RWPE2 (cell line): ENCODE measurements around the gene STX10.
A peak's percentile ranks its signal among the peaks of the same experiment; 100 is the strongest.

Experiments
- ATAC-seq: fragments of 200-7000 bp; cut with Tn5 transposase; 3 replicates; pipeline ENCODE4 v1.9.1; 2021; ENCODE audit warnings: low read depth
- DNase-seq: peaks from one replicate; pipeline ENCODE4 v3.0.0-alpha.2; 2020; ENCODE audit warnings: low spot score
- H3K27ac ChIP-seq: fragments of 450-650 bp; 2 replicates; pipeline ENCODE4 v1.5.1; 2017; ENCODE audit warnings: mild to moderate bottlenecking; ENCODE audit not compliant: poor library complexity, severe bottlenecking
- H3K27me3 ChIP-seq: fragments of 250-450 bp; sonication (Bioruptor Pico); 2 replicates; pipeline ENCODE4 v1.5.1; 2021; ENCODE audit warnings: mild to moderate bottlenecking, moderate library complexity; ENCODE audit not compliant: insufficient read depth, poor library complexity, severe bottlenecking
- H3K36me3 ChIP-seq: fragments of 250-450 bp; sonication (Bioruptor Pico); 2 replicates; pipeline ENCODE4 v1.5.1; 2020; ENCODE audit warnings: low read depth, mild to moderate bottlenecking, moderate library complexity
- H3K4me1 ChIP-seq: fragments of 250-450 bp; sonication (Bioruptor Pico); 2 replicates; pipeline ENCODE4 v1.5.1; 2021; ENCODE audit warnings: mild to moderate bottlenecking, moderate library complexity; ENCODE audit not compliant: insufficient read depth, poor library complexity, severe bottlenecking
- H3K4me3 ChIP-seq: fragments of 250-450 bp; sonication (Bioruptor Pico); 2 replicates; pipeline ENCODE4 v1.5.1; 2021; ENCODE audit warnings: mild to moderate bottlenecking, moderate library complexity; ENCODE audit not compliant: severe bottlenecking
- H3K9me3 ChIP-seq: fragments of 250-450 bp; sonication (Bioruptor Pico); 2 replicates; pipeline ENCODE4 v1.5.1; 2021; ENCODE audit warnings: mild to moderate bottlenecking, moderate library complexity; ENCODE audit not compliant: severe bottlenecking
- CTCF ChIP-seq: fragments of 450-650 bp; IDR thresholded peaks from one replicate; pipeline ENCODE4 v1.5.1; 2017; ENCODE audit warnings: mild to moderate bottlenecking, moderate library complexity; ENCODE audit not compliant: poor library complexity, severe bottlenecking

Gene STX10

GRCh38 chr19:13103581-13104359 is 46.4 kb downstream of the STX10 start:
- DNase-seq (no peak), ATAC-seq (no peak)
- Histone ChIP-seq H3K27me3 (no peaks in the 10 kb centered on the region), H3K4me1 (no peaks in the 10 kb centered on the region), H3K36me3 (peaks cover 10% of the 10 kb centered on the region; the same call in 1 of the 2 replicates), H3K27ac (no peak overlapping the region), H3K4me3 (no peak overlapping the region), H3K9me3 (no peaks in the 10 kb centered on the region)
- TF ChIP-seq CTCF, result no peak

- no peak for DNase-seq
- peak; percentile 22 for ATAC-seq
- H3K9me3 ChIP-seq, result no peaks in the 10 kb centered on the region
- peak within 1 kb of the TSS; percentile 2 for H3K4me3 ChIP-seq
- H3K4me1 ChIP-seq, result no peaks in the 10 kb centered on the region
- TF ChIP-seq CTCF, result no peak
- H3K27me3 ChIP-seq, result no peaks in the 10 kb centered on the region
- no peak within 1 kb of the TSS for H3K27ac ChIP-seq
- 0 out of 2 replicates have a peak, but pooled peaks cover 6% of the 10 kb centered on the region for H3K36me3 ChIP-seq
These were observed 47.3 kb downstream of the STX10 start, which contains the start of gene LYL1 for GRCh38 chr19:13102666-13103580. Gene LYL1, minus strand, starts transcription at chr19:13102858. Its CDS starts 1,687 bp downstream, at chr19:13101171.

GRCh38 chr19:13102416-13102665 is 47.8 kb downstream of the STX10 start:
- ATAC-seq, result peak; percentile 43
- Histone ChIP-seq H3K36me3 (0 out of 2 replicates have a peak, but pooled peaks cover 3% of the 10 kb centered on the region), H3K27me3 (no peaks in the 10 kb centered on the region), H3K4me1 (no peaks in the 10 kb centered on the region), H3K4me3 (peak overlapping the region; percentile 2), H3K27ac (no peak overlapping the region), H3K9me3 (no peaks in the 10 kb centered on the region)
- TF ChIP-seq CTCF, result no peak
- no peak for DNase-seq

- no peak for TF ChIP-seq CTCF
- H3K27ac ChIP-seq, result no peak overlapping the region
- no peaks in the 10 kb centered on the region for H3K9me3 ChIP-seq
- DNase-seq (no peak), ATAC-seq (no peak)
- no peaks in the 10 kb centered on the region for H3K27me3 ChIP-seq
- no peak overlapping the region for H3K4me3 ChIP-seq
- no peaks in the 10 kb centered on the region for H3K36me3 ChIP-seq
- no peaks in the 10 kb centered on the region for H3K4me1 ChIP-seq
These were observed 48.4 kb downstream of the STX10 start for GRCh38 chr19:13101590-13102415.
